Colonic mucosa (tissue), 4 donors: ENCODE data around the gene PPM1M. TPM values are rescaled to one million over a fixed set of nuclear protein-coding genes. Genes with fewer than 3 reads are reported as not detected.

Source experiments
- DNase-seq: peaks from one replicate; pipeline ENCODE4 v3.0.0-alpha.2; 2020
- H3K27ac ChIP-seq: fragments of 200-600 bp; one replicate; pipeline ENCODE4 v1.8.0; 2021
- H3K27me3 ChIP-seq: fragments of 200-600 bp; one replicate; pipeline ENCODE4 v1.8.0; 2021
- H3K36me3 ChIP-seq: fragments of 200-600 bp; one replicate; pipeline ENCODE4 v1.8.0; 2021
- H3K4me1 ChIP-seq: fragments of 200-600 bp; one replicate; pipeline ENCODE4 v1.8.0; 2021; ENCODE audit warnings: mild to moderate bottlenecking
- H3K4me3 ChIP-seq: fragments of 200-600 bp; one replicate; pipeline ENCODE4 v1.8.0; 2021
- H3K9ac ChIP-seq, 2 donors: one replicate each; pipeline ENCODE4 v1.7.0; 2013; ENCODE audit warnings: control low read depth in 2 of 2, low read depth in 2 of 2, low read length in 2 of 2
- H3K9me3 ChIP-seq: fragments of 200-600 bp; one replicate; pipeline ENCODE4 v1.8.0; 2021
- intact Hi-C: fragments of 100-400 bp; cut with DNase I; formaldehyde crosslinking; loops from one replicate; pipeline ENCODE4 v1.14.1; 2022
- total RNA-seq, 2 donors: library from RNA; stranded (reverse); fragmentation: NEBNext Ultra II Directional in 1 of 2; extraction: Animal tissue kit (Norgen Biotek cat#: 25700) in 1 of 2; gene quantifications; one replicate each; pipeline ENCODE4 v1.2.1, GENCODE V29; 2021
- TF ChIP-seq, protein P1 (sequence below): fragments of 200-600 bp; IDR thresholded peaks from one replicate; pipeline ENCODE4 v1.8.0; 2022; ENCODE audit warnings: antibody characterized with exemption, mild to moderate bottlenecking
- donor health status: healthy.
- donor health status: DM: no; HTN: no; CAD: no.
- donor health status: DM: no; HTN: no; CAD: no.

PPM1M gene
- total RNA-seq, 2 donors from 2014 or later = 5.4 to 8.1 TPM

DNA sequence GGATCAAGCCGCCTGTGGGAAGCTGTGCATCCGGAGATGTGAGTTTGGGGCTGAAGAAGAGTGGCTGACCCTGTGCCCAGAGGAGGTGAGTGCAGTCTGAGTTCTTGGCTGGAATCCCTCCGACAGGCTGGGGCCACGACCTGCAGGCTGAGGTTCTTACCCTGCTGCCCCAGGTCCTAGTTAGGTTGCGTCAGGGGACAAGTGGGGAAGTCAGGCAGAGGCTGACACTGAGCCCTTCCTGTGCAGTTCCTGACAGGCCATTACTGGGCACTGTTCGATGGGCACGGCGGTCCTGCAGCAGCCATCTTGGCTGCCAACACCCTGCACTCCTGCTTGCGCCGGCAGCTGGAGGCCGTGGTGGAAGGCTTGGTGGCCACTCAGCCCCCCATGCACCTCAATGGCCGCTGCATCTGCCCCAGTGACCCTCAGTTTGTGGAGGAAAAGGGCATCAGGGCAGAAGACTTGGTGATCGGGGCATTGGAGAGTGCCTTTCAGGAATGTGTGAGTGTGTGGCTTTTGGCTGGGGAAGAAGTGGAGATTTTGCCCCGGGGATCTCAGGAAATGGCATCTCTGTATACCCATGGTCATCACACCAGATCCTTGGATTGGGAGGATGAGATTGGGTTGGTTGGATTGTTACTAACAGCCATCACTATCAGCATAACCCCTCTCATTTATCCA lies 1.3 kb downstream of the PPM1M start:
- DNase-seq = no peak
- TF ChIP-seq, protein P1, sequence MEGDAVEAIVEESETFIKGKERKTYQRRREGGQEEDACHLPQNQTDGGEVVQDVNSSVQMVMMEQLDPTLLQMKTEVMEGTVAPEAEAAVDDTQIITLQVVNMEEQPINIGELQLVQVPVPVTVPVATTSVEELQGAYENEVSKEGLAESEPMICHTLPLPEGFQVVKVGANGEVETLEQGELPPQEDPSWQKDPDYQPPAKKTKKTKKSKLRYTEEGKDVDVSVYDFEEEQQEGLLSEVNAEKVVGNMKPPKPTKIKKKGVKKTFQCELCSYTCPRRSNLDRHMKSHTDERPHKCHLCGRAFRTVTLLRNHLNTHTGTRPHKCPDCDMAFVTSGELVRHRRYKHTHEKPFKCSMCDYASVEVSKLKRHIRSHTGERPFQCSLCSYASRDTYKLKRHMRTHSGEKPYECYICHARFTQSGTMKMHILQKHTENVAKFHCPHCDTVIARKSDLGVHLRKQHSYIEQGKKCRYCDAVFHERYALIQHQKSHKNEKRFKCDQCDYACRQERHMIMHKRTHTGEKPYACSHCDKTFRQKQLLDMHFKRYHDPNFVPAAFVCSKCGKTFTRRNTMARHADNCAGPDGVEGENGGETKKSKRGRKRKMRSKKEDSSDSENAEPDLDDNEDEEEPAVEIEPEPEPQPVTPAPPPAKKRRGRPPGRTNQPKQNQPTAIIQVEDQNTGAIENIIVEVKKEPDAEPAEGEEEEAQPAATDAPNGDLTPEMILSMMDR = no peak
- Histone ChIP-seq H3K36me3 (no peaks in the 10 kb centered on the region), H3K4me1 (no peaks in the 10 kb centered on the region), H3K9me3 (no peaks in the 10 kb centered on the region), H3K27me3 (no peaks in the 10 kb centered on the region), H3K9ac (peak overlapping the region; percentile 48 to 79), H3K4me3 (peak overlapping the region; percentile 43), H3K27ac (peak overlapping the region; percentile 66)
- intact Hi-C loops = no loop called here

DNA sequence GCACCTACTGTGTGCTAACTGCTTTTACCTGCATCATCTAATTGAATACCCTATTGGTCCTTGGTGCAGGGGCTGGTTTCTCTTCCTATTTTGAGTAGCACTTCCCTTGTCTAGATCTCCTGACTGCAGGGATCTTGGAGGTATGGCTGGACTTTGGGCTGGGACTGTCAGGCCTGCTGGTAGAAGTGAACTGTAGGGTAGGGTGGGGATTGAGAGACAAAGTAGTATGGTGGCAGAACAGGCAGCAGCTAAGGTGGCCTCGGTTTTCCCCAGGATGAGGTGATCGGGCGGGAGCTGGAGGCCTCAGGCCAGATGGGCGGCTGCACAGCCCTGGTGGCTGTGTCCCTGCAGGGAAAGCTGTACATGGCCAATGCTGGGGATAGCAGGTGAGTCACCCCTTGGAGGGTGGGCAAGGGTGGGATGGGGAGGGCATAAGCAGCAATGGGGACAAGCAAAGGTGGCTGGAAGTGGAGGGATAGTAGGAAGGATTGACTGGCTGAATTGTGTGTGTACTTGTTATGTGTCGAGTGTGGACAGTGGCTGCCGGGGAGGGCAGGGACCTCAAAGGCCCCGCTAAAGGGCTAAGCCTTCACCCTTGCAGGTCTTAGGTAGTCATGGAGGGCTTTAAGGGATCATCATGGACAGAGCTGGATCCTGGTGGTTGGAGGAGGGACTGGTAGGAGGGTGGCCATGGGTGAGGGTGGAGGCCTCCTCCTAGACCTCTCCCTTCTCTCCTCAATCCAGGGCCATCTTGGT lies 2.0 kb downstream of the PPM1M start:
- TF ChIP-seq, protein P1 = no peak
- Histone ChIP-seq H3K36me3 (no peaks in the 10 kb centered on the region), H3K27me3 (no peaks in the 10 kb centered on the region), H3K9me3 (no peaks in the 10 kb centered on the region), H3K4me1 (no peaks in the 10 kb centered on the region), H3K27ac (no peak overlapping the region), H3K9ac (peak overlapping the region in 1 of 2 donors; percentile 21), H3K4me3 (no peak overlapping the region)
- DNase-seq = no peak
- intact Hi-C loops = no loop called here

DNA sequence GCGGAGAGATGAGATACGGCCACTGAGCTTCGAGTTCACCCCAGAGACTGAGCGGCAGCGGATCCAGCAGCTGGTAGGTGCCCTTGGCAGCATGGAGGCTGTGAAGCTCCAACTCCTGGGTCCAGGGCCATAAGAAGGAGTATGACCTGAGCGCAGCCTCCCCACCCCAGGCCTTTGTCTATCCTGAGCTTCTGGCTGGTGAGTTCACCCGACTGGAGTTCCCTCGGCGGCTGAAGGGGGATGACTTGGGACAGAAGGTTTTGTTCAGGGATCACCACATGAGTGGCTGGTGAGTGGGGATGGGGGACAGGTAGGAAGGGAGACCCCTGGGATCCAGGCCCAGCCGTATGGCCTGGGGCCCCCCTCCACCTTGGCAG lies 2.6 kb downstream of the PPM1M start:
- H3K9me3 ChIP-seq = no peaks in the 10 kb centered on the region
- intact Hi-C loops = no loop called here
- H3K27me3 ChIP-seq = no peaks in the 10 kb centered on the region
- H3K4me3 ChIP-seq = no peak overlapping the region
- no peaks in the 10 kb centered on the region for H3K4me1 ChIP-seq
- H3K36me3 ChIP-seq = no peaks in the 10 kb centered on the region
- H3K9ac ChIP-seq = peak overlapping the region in 1 of 2 donors; percentile 21
- TF ChIP-seq, protein P1 = no peak
- DNase-seq = no peak
- H3K27ac ChIP-seq = no peak overlapping the region

DNA sequence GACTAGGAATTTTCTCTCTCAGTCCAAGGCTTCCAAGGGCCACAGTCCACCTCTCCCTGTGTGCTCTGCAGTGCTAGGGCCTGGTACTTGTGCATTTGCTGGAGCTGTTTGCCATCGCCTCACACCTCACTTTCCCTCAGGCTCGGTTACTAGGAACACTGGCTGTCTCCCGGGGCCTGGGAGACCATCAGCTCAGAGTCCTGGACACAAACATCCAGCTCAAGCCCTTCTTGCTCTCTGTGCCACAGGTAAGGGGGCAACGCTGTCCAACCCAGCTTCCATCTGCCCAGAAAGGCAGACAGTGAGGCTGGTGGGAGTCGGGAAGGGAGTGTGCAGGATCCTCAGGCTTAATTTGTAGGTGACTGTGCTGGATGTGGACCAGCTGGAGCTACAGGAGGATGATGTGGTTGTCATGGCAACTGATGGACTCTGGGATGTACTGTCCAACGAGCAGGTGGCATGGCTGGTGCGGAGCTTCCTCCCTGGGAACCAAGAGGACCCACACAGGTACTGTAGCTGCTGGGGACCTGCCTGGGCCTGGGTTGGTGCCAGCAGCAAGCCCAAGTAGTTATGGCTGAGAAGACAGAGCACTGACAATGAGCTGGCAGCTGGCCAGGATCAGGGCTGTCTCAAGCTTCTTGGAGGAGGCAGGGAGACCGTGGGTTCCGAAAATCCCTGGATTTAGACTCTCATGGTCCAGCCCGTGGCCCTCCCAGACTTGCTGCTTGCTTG lies 3.4 kb downstream of the PPM1M start:
- DNase-seq = no peak
- Histone ChIP-seq H3K4me3 (no peak overlapping the region), H3K9ac (no peak overlapping the region), H3K27me3 (no peaks in the 10 kb centered on the region), H3K27ac (no peak overlapping the region), H3K4me1 (no peaks in the 10 kb centered on the region), H3K9me3 (no peaks in the 10 kb centered on the region), H3K36me3 (no peaks in the 10 kb centered on the region)
- TF ChIP-seq, protein P1 = no peak
- intact Hi-C loops = no loop called here

DNA sequence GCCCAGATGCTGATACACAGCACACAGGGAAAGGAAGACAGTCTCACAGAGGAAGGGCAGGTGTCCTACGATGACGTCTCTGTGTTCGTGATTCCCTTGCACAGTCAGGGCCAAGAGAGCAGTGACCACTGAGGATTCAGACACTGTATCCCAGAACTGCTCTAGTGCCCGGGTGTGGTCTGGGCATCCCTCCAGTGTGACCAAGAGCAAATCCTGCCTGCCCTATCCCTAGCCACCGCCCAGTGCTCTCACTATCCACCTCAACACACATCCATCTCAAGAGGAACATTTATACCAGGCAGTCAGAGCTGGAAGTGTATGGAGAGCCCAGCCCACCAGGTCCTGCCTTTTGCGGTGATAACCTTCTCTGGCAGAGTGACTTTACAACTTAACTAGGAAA lies 4.1 kb downstream of the PPM1M start:
- intact Hi-C loops = no loop called here
- Histone ChIP-seq H3K9ac (no peak overlapping the region), H3K27me3 (no peaks in the 10 kb centered on the region), H3K4me3 (no peak overlapping the region), H3K36me3 (no peaks in the 10 kb centered on the region), H3K4me1 (no peaks in the 10 kb centered on the region), H3K27ac (no peak overlapping the region), H3K9me3 (no peaks in the 10 kb centered on the region)
- TF ChIP-seq, protein P1 = no peak
- DNase-seq = no peak
